HS-5 (cell line): Measurements from ENCODE around the gene SYT1.
"Not testable (repeated sequence)": the region's sequence is repeated elsewhere in the genome, so short reads cannot be mapped to it uniquely, and the experiment has no call there.

Source experiments
- DNase-seq: peaks from one replicate; pipeline ENCODE4 v3.0.0-alpha.2; 2012; ENCODE audit warnings: low read depth

SYT1 gene

GRCh38 chr12:79407671-79408622 is 543.4 kb downstream of the SYT1 start:
- DNase-seq = peak; percentile 70

GRCh38 chr12:79408689-79409088 is 544.1 kb downstream of the SYT1 start:
- no peak for DNase-seq

GRCh38 chr12:79409562-79409961 is 545.0 kb downstream of the SYT1 start:
- DNase-seq = no peak

GRCh38 chr12:79411791-79412190 is 547.2 kb downstream of the SYT1 start:
- no peak for DNase-seq

DNA sequence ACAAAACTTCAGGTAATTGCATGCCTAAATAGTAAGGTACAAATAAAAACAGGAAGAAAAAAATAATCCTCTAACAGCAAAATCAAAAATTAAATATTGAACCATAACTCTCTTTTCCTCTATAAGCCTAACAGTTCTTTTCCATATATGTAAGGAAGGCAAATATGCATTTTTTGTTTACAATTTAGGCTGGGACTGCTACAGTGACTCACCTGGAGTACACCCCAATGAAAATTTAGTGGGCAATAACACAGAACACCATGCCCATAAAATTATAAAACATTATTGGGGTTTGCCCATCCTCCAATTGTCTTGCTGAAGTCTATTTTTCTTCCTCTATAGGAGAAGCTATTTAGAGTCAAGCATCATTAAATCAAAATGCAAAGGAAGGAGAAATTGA is 549.2 kb downstream of the SYT1 start:
- DNase-seq = no peak

DNA sequence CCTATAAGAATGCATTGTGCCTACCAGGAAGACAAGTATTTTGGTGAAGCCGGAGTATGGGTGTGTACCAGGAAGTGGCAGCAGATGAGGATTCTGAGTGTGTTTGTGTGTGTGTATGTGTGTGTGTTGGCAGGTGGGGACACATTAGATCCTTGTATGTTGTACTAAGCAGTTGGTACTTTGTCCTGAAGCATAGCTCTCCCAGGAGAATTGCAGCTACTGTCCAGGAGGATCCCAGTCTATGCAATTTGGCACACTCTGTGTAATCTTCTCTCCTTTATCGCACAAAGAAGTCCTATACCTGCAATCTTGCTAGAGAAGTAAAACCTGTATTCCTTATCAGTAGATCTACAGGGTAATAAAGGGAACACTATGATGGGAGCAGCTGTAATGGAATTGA is 549.7 kb downstream of the SYT1 start:
- no peak for DNase-seq

DNA sequence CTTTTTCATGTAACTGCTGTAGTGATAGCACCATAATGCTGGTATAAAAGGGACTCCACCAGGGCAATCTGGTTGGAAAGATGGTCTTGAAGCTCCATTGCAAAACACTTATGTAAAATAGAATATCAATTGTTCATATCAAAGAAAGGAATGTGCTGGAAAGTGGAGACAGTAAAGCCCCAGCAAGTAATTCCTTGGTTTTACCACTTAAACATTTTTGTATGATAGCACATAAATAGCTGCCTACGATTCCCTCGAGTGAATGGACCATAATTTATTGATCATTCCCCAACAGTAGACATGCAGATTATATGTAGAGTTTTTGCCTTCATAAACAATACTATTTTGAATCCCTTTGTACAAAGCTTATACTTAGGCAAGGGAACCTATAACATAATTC is 550.7 kb downstream of the SYT1 start:
- DNase-seq = no peak

DNA sequence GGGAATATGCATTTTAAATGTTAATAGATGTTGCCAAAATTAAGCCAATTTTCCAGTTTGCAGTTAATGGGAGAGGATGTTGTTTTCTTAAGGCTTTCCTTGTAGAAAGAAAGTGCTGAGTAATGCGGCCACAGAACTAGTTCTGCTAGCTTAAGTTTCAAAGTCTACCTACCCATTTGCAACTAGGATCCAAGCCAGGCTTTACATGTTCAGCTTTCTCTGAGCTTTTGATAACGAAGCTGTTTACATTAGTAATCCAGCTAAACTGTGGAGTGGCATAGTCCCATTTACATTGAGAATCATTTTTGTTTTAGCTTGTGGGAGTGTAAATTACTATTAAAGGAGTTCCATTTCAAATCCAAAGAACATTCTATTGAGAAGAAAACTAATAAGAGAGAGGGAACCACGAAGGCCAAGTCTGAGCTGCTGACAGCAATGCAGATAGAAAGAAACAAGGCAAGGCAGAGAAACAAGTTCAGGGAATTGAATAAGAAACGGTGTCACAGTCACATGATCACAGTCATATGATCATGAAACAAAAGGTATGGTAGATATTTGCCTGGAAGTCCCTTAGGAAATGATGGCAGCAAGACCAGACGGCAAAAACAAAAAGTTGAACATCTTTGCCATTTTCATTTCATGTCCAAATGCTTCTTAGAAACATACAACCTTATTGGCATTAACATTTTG is 551.3 kb downstream of the SYT1 start:
- DNase-seq = no peak

- peak; percentile 88 for DNase-seq
Observed at GRCh38 chr12:79420146-79420618, 555.6 kb downstream of the SYT1 start.

- DNase-seq = no peak
Observed at GRCh38 chr12:79421236-79421740, 556.7 kb downstream of the SYT1 start.

GRCh38 chr12:79422060-79422812 is 557.7 kb downstream of the SYT1 start:
- DNase-seq = no peak

GRCh38 chr12:79423560-79423959 is 559.0 kb downstream of the SYT1 start:
- DNase-seq = no peak

- DNase-seq = peak; percentile 82
Observed at GRCh38 chr12:79424109-79424721, 559.6 kb downstream of the SYT1 start.

GRCh38 chr12:79426121-79426520 is 561.5 kb downstream of the SYT1 start:
- DNase-seq = no peak

DNA sequence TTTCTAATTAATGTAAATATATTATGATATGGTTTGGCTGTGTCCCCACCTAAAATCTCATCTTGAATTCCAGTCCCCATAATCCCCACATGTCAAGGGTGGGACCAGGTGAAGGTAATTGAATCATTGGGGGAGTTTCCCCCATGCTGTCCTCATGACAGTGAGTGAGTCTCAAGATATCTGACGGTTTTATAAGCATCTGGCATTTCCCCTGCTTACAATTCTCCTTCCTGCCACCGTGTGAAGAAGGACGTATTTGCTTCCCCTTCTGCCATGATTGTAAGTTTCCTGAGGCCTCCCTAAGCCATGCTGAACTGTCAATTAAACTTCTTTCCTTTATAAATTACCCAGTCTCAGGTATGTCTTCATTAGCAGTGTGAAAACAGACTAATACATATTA is 562.2 kb downstream of the SYT1 start:
- not testable (repeated sequence) for DNase-seq

DNA sequence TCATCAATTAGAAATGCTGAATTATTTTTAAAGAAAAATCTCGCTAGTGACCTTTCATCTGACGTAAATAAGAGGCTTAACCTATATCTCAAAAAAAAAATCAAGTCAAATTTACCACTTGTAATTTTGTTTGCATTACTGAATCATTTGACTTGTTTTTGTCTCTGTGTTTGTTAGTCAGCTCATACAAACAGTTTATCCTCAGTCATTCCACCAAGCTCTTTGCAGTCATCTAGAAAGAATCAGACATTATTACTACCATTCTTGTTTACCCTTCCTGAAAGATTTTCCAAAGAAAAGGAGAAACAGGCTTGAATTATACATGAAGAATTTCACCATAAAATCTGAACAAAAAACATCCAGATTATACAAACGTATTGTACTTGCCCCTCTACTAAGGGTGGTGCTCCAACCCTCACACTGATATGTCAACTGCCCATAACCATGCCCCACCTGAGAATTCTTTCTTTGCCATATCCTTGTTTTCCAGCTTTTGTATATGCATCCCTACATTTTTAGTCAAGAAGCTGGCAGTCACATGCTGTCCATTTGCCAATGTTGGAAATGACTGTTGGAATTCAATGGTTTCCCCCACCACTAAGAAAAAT is 569.0 kb downstream of the SYT1 start:
- DNase-seq = no peak

DNA sequence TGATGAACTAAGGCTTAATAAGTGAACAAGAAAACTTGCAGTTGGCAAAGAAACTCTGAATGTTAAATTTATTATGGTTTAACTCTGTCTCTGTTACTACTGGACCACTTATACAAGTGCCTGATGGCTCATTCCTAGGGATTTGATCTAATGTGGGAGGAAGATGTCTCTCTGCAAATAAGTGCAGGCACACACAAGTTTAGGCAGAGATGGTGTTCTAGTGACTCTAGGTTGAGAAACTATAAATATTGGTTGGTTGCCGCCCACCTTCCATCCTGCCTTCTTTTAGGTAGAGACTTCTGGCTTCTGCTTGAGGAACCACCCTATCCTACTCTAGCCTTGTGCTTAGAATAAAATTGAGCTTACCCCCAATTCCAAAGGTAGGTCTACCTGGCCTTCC is 570.0 kb downstream of the SYT1 start:
- no peak for DNase-seq

DNA sequence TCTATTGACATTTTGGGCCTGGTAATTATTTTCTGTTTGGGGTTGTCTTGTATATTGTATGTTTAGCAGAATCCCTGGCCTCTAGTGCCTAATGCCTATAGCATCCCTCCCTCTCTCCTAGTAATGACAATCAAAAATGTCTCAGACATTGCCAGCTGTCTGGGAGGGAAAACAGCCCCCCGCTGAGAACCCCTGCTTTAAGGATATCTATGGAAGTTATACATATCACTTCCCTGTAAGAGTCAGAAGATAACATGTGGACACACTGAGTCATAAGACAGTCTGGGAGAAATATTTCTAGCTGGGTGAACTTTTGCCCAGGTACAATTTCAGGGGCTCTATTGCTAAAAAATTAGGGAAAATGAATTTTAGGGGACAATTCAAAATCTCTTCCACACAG is 571.2 kb downstream of the SYT1 start:
- no peak for DNase-seq

GRCh38 chr12:79438480-79439174 is 574.1 kb downstream of the SYT1 start:
- DNase-seq = no peak

DNA sequence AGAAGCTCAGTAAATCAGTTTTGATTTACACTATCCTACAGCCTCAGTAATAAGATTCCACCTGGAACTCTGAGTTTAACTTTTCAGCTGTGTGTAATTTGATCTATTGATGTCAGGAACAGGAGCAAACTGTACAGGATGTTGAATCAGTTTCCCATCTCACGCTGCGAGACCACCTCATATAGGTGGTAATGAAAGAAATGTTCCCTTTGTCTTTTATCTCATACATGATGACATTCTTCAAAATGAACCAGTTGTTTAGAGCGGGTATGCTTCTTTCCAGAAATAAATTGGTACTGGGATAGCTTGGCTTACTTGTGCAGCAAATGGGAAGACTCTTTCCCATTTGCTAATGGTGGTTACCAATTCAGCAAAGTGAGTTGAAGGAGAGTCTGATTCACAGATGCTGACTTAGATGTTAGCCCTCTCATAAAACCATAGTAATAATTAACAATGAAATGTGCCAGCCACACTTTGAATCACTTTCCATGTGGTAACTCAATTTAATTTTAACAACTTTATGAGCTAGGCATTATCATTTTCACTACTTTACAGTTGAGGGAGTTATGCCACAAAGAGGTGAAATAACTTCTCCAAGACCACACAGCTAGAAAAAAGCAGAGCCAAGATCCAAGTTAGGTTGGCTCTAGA is 574.7 kb downstream of the SYT1 start:
- DNase-seq = no peak
